HepG2 (cell line): ENCODE measurements around the gene LRRN3. TPM values are rescaled to one million over a fixed set of nuclear protein-coding genes. Genes with fewer than 3 reads are reported as not detected.

ENCODE experiments used
- CEBPG ChIP-seq: IDR thresholded peaks from 2 replicates; pipeline ENCODE4 v1.6.1; 2016
- EP300 ChIP-seq, 3 experiments: sonication (generic) in 1 of 3; formaldehyde crosslinking in 1 of 3; IDR thresholded peaks; 2 replicates each; pipeline versions ENCODE4 v1.5.1 to v1.6.1; 2011 to 2020; ENCODE audit warnings: low read depth in 2 of 3, low read length in 2 of 3, borderline replicate concordance in 1 of 3, improper control_type of control experiment in 1 of 3, mild to moderate bottlenecking in 1 of 3, missing genetic modification reagents in 1 of 3, moderate library complexity in 1 of 3
- FOSL1 ChIP-seq: sonication (generic); formaldehyde crosslinking; IDR thresholded peaks from 2 replicates; pipeline ENCODE4 v1.9.0; 2021; ENCODE audit warnings: missing genetic modification reagents, borderline replicate concordance
- HOXA3 ChIP-seq: sonication (generic); formaldehyde crosslinking; IDR thresholded peaks from 2 replicates; pipeline ENCODE4 v1.5.0; 2020; ENCODE audit warnings: missing genetic modification reagents
- MEIS1 ChIP-seq: sonication (generic); formaldehyde crosslinking; IDR thresholded peaks from 2 replicates; pipeline ENCODE4 v1.9.0; 2021; ENCODE audit warnings: mild to moderate bottlenecking, missing genetic modification reagents, moderate library complexity, borderline replicate concordance
- RFXANK ChIP-seq: IDR thresholded peaks from 2 replicates; pipeline ENCODE4 v1.6.1; 2016
- RNF2 ChIP-seq: fragments of 450-650 bp; conservative IDR thresholded peaks from 2 replicates; pipeline ENCODE4 v1.6.1; 2016; ENCODE audit warnings: low read depth
- SIN3B ChIP-seq: fragments of 150-350 bp; IDR thresholded peaks from 2 replicates; pipeline ENCODE4 v1.6.1; 2014; ENCODE audit warnings: low read length
- SOX13 ChIP-seq, 3 experiments: fragments of 450-650 bp in 1 of 3; sonication (generic) in 1 of 3; formaldehyde crosslinking in 1 of 3; IDR thresholded peaks in 2 of 3; conservative IDR thresholded peaks in 1 of 3; 2 replicates each; pipeline versions ENCODE4 v1.5.0 to v1.6.1; 2016 to 2020; ENCODE audit warnings: antibody characterized with exemption in 1 of 3, mild to moderate bottlenecking in 1 of 3, missing compliant biosample characterization in 1 of 3, missing genetic modification reagents in 1 of 3, moderate library complexity in 1 of 3
- SUZ12 ChIP-seq: fragments of 150-350 bp; IDR thresholded peaks from 2 replicates; pipeline ENCODE4 v1.6.1; 2014; ENCODE audit warnings: low read depth, low read length
- THAP8 ChIP-seq: sonication (generic); formaldehyde crosslinking; IDR thresholded peaks from 2 replicates; pipeline ENCODE4 v1.5.1; 2020; ENCODE audit warnings: missing genetic modification reagents, mild to moderate bottlenecking, borderline replicate concordance
- ZMYM4 ChIP-seq: sonication (generic); formaldehyde crosslinking; IDR thresholded peaks from 2 replicates; pipeline ENCODE4 v1.8.1; 2023; ENCODE audit warnings: mild to moderate bottlenecking, missing genetic modification reagents
- ZNF766 ChIP-seq: sonication (generic); formaldehyde crosslinking; IDR thresholded peaks from 2 replicates; pipeline ENCODE4 v1.5.0; 2020; ENCODE audit warnings: missing genetic modification reagents, borderline replicate concordance
- polyA plus RNA-seq, 8 experiments: library from polyadenylated mRNA; depleted of rRNA in 3 of 8; stranded (reverse) in 7 of 8; unstranded in 1 of 8; fragments of >200 nt; fragmentation: Illumina TruSeq in 4 of 8; extraction: Trizol in 4 of 8; gene quantifications; 2 replicates each; pipeline versions ENCODE4 v1.2.1 to v1.2.3, GENCODE V29; 2011 to 2016; ENCODE audit warnings: low read depth in 4 of 8, missing spikeins in 1 of 8, mixed read lengths in 1 of 8; ENCODE audit not compliant: insufficient read depth in 1 of 8
- total RNA-seq, 5 experiments: library from RNA; depleted of rRNA; stranded (reverse); fragments of >200 nt; fragmentation: Illumina TruSeq; extraction: Trizol; gene quantifications; 2 replicates each; pipeline ENCODE4 v1.2.3, GENCODE V29; 2016; ENCODE audit warnings: low read depth in 1 of 5
- TF ChIP-seq, protein P1 (sequence below): sonication (generic); formaldehyde crosslinking; IDR thresholded peaks from 2 replicates; pipeline ENCODE4 v1.8.0; 2022; ENCODE audit warnings: mild to moderate bottlenecking, missing genetic modification reagents, moderate library complexity
- TF ChIP-seq, protein P2 (sequence below): sonication (generic); formaldehyde crosslinking; IDR thresholded peaks from 2 replicates; pipeline ENCODE4 v1.4.0; 2020; ENCODE audit warnings: mild to moderate bottlenecking, missing genetic modification reagents
- TF ChIP-seq, protein P3 (sequence below): sonication (generic); formaldehyde crosslinking; IDR thresholded peaks from 2 replicates; pipeline ENCODE4 v1.5.0; 2020; ENCODE audit warnings: missing genetic modification reagents
- TF ChIP-seq, protein P4 (sequence below): sonication (generic); formaldehyde crosslinking; IDR thresholded peaks from 2 replicates; pipeline ENCODE4 v1.9.0; 2021; ENCODE audit warnings: missing genetic modification reagents, mild to moderate bottlenecking, borderline replicate concordance

LRRN3 gene
- total and polyA plus RNA-seq, 2 of the 13 experiments (the other 11 are each of a cell fraction or from before 2014, with no cell fraction given), result 0.07 TPM; not detected in 1

DNA sequence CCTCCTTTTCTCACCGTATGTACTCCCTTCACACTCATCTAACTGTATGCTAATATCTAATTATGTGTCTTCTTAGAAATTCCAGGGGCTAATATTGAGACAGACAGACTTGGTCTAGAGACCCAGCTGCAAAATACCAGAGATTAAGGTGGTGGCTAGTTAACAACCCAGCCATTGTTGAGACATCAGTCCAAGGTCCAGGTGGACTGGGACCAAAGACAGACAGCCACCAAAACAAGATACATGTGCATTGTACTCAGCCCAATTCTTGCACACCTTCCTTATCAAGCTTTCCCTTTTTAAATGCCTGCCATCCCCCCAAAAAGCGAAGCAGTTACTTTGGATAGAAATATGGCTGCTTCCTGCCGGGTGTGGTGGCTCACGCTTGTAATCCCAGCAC lies 43.3 kb upstream of the LRRN3 start (continued):
- TF ChIP-seq, protein P1, sequence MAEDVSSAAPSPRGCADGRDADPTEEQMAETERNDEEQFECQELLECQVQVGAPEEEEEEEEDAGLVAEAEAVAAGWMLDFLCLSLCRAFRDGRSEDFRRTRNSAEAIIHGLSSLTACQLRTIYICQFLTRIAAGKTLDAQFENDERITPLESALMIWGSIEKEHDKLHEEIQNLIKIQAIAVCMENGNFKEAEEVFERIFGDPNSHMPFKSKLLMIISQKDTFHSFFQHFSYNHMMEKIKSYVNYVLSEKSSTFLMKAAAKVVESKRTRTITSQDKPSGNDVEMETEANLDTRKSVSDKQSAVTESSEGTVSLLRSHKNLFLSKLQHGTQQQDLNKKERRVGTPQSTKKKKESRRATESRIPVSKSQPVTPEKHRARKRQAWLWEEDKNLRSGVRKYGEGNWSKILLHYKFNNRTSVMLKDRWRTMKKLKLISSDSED (CRISPR knock-in tag), result no peak
- TF ChIP-seq FOSL1 (CRISPR knock-in tag) (no peak), HOXA3 (no peak), EP300 (IDR thresholded peaks at IDR 0.05; ENCODE audit: low read depth in 2 of 2, low read length in 2 of 2) (0 out of 4 replicates have a peak, but pooled peaks of 1 of the 2 experiments have one; percentile 19), EP300 (CRISPR knock-in tag; IDR thresholded peaks at IDR 0.05; ENCODE audit: borderline replicate concordance) (no peak), SIN3B (no peak), SUZ12 (no peak), RFXANK (CRISPR knock-in tag) (no peak), ZMYM4 (CRISPR knock-in tag) (no peak), SOX13 (IDR thresholded peaks at IDR 0.05) (no peak), SOX13 (CRISPR knock-in tag; conservative IDR thresholded peaks at IDR 0.05 in 1 of 2, IDR thresholded peaks at IDR 0.05 in 1 of 2) (peak in 1 of 2 experiments; percentile 65; a peak in 2 of 4 replicates), RNF2 (no peak), MEIS1 (no peak), ZNF766 (CRISPR knock-in tag) (no peak), THAP8 (CRISPR knock-in tag) (no peak), CEBPG (0 out of 2 replicates have a peak, but pooled peaks have one; percentile 22)
- TF ChIP-seq, protein P2, sequence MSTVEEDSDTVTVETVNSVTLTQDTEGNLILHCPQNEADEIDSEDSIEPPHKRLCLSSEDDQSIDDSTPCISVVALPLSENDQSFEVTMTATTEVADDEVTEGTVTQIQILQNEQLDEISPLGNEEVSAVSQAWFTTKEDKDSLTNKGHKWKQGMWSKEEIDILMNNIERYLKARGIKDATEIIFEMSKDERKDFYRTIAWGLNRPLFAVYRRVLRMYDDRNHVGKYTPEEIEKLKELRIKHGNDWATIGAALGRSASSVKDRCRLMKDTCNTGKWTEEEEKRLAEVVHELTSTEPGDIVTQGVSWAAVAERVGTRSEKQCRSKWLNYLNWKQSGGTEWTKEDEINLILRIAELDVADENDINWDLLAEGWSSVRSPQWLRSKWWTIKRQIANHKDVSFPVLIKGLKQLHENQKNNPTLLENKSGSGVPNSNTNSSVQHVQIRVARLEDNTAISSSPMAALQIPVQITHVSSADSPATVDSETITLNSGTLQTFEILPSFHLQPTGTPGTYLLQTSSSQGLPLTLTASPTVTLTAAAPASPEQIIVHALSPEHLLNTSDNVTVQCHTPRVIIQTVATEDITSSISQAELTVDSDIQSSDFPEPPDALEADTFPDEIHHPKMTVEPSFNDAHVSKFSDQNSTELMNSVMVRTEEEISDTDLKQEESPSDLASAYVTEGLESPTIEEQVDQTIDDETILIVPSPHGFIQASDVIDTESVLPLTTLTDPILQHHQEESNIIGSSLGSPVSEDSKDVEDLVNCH, result no peak
- TF ChIP-seq, protein P3, sequence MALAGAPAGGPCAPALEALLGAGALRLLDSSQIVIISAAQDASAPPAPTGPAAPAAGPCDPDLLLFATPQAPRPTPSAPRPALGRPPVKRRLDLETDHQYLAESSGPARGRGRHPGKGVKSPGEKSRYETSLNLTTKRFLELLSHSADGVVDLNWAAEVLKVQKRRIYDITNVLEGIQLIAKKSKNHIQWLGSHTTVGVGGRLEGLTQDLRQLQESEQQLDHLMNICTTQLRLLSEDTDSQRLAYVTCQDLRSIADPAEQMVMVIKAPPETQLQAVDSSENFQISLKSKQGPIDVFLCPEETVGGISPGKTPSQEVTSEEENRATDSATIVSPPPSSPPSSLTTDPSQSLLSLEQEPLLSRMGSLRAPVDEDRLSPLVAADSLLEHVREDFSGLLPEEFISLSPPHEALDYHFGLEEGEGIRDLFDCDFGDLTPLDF (CRISPR knock-in tag), result no peak
- TF ChIP-seq, protein P4, sequence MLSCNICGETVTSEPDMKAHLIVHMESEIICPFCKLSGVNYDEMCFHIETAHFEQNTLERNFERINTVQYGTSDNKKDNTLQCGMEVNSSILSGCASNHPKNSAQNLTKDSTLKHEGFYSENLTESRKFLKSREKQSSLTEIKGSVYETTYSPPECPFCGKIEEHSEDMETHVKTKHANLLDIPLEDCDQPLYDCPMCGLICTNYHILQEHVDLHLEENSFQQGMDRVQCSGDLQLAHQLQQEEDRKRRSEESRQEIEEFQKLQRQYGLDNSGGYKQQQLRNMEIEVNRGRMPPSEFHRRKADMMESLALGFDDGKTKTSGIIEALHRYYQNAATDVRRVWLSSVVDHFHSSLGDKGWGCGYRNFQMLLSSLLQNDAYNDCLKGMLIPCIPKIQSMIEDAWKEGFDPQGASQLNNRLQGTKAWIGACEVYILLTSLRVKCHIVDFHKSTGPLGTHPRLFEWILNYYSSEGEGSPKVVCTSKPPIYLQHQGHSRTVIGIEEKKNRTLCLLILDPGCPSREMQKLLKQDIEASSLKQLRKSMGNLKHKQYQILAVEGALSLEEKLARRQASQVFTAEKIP (CRISPR knock-in tag), result no peak
